Peyer's patch (tissue), 4 donors: ENCODE measurements around the gene EPHA8. TPM values are rescaled to one million over a fixed set of nuclear protein-coding genes. Genes with fewer than 3 reads are reported as not detected.

Experiments used
- DNase-seq, 3 donors: peaks; one replicate each; pipeline ENCODE4 v3.0.0-alpha.2; 2017 to 2019
- H3K27ac ChIP-seq, 4 donors: fragments of 200-600 bp; sonication (generic); one replicate each; pipeline ENCODE4 v1.5.1; 2016 to 2019
- H3K27me3 ChIP-seq, 2 donors: fragments of 200-600 bp; sonication (generic); one replicate each; pipeline ENCODE4 v1.5.1; 2019
- H3K36me3 ChIP-seq, 3 donors: fragments of 200-600 bp; sonication (generic); one replicate each; pipeline ENCODE4 v1.5.1; 2016 to 2019
- H3K4me1 ChIP-seq, 4 donors: fragments of 200-600 bp; sonication (generic); one replicate each; pipeline ENCODE4 v1.5.1; 2016 to 2019
- H3K4me3 ChIP-seq, 4 donors: fragments of 200-600 bp; sonication (generic); 1 replicate in 3 of 4; 2 replicates in 1 of 4; pipeline ENCODE4 v1.5.1; 2016 to 2019; ENCODE audit warnings: mild to moderate bottlenecking in 1 of 4
- H3K9me3 ChIP-seq, 4 donors: fragments of 200-600 bp; sonication (generic); one replicate each; pipeline ENCODE4 v1.5.1; 2016 to 2019; ENCODE audit warnings: mild to moderate bottlenecking in 1 of 4
- POLR2A ChIP-seq, 2 donors: fragments of 450-650 bp; IDR thresholded peaks; one replicate each; pipeline ENCODE4 v1.5.1; 2017; ENCODE audit warnings: antibody characterized with exemption in 2 of 2, mild to moderate bottlenecking in 2 of 2, moderate library complexity in 2 of 2
- total RNA-seq, 4 donors: library from RNA; depleted of rRNA; stranded (reverse); fragments of >200 nt; gene quantifications; one replicate each; pipeline ENCODE4 v1.1.0, GENCODE V29; 2016
- TF ChIP-seq, protein P1 (sequence below), 6 experiments: fragments of 450-650 bp in 4 of 6; fragments of 200-600 bp in 2 of 6; sonication (generic) in 1 of 6; IDR thresholded peaks; one replicate each; pipeline ENCODE4 v1.5.1; 2017 to 2019; ENCODE audit warnings: antibody characterized with exemption in 6 of 6, mild to moderate bottlenecking in 3 of 6, moderate library complexity in 1 of 6

Gene EPHA8
- total RNA-seq, 4 donors from 2014 or later = not detected

DNA sequence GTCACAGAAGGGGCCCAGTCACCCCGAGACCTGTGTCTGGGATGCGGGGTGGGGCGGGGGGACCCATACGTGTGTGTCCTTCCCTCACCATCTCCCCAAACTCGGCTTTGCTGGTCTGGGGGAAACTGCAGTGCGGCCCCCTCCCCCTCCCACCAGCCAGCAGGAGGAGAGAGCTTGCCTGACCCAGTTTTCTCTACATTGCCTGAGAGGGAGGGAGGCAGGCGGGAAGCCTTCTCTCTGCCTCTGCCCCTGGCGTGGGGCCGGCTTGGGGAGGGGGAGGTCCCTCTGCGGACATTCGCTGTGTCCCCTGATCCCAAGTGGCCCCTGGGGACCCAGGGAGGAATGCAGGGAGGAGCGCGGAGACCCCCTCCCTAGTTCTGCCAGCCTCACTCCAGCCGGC lies 3.9 kb downstream of the EPHA8 start:
- TF ChIP-seq POLR2A (IDR thresholded peaks at IDR 0.05) = no peak
- TF ChIP-seq, protein P1, sequence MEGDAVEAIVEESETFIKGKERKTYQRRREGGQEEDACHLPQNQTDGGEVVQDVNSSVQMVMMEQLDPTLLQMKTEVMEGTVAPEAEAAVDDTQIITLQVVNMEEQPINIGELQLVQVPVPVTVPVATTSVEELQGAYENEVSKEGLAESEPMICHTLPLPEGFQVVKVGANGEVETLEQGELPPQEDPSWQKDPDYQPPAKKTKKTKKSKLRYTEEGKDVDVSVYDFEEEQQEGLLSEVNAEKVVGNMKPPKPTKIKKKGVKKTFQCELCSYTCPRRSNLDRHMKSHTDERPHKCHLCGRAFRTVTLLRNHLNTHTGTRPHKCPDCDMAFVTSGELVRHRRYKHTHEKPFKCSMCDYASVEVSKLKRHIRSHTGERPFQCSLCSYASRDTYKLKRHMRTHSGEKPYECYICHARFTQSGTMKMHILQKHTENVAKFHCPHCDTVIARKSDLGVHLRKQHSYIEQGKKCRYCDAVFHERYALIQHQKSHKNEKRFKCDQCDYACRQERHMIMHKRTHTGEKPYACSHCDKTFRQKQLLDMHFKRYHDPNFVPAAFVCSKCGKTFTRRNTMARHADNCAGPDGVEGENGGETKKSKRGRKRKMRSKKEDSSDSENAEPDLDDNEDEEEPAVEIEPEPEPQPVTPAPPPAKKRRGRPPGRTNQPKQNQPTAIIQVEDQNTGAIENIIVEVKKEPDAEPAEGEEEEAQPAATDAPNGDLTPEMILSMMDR (IDR thresholded peaks at IDR 0.05) = no peak
- H3K27me3 ChIP-seq = peaks cover 0 to 12% of the 10 kb centered on the region in 2 donors
- no peak for DNase-seq

DNA sequence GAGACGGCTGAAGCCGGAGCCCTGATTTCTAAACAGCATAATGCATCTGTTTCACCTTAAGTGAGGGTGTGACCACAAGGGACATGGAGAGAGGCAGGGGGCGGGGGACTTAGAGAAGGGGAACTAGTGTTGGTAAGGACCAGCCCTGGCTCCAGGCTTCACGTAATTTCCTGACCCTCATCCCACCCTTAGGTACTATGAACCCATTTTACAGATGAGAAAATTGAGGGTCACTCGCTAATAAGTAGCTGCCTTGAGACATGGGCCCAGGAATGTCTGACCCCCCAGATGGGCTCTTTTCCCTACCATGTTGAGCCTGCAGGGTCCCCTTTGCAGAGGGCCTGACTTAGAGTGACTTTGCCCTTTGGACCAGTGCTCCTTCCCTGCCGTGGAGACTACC lies 4.7 kb downstream of the EPHA8 start:
- TF ChIP-seq, protein P1 (IDR thresholded peaks at IDR 0.05) = no peak
- TF ChIP-seq POLR2A (IDR thresholded peaks at IDR 0.05) = no peak
- peaks cover 0 to 6% of the 10 kb centered on the region in 2 donors for H3K27me3 ChIP-seq
- no peak for DNase-seq

More for the DNA sequence above, 3.9 kb downstream of the EPHA8 start:
- no peaks in the 10 kb centered on the region for H3K36me3 ChIP-seq
- no peak overlapping the region for H3K4me3 ChIP-seq
- no peaks in the 10 kb centered on the region for H3K4me1 ChIP-seq
- no peak overlapping the region for H3K27ac ChIP-seq
- H3K9me3 ChIP-seq = no peaks in the 10 kb centered on the region

DNA sequence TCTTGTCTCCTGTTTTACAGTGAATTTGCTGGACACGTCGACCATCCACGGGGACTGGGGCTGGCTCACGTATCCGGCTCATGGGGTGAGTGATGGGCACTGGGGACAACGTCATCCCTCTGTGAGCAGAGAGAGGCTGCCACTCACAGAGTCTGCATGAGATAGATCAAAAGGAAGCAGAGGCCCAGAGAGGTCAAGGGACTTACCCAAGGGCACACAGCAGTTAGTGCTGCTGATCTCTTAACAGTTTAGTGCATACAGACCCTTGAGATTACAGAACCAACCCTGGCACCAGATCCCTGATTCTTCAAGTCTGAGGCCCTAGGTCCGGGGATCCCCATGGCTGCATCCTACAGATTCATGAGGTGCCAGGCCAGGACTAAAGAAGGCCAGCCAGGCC lies 6.0 kb downstream of the EPHA8 start:
- Histone ChIP-seq H3K27me3 (peaks cover 0 to 2% of the 10 kb centered on the region in 2 donors), H3K36me3 (no peaks in the 10 kb centered on the region), H3K4me1 (no peaks in the 10 kb centered on the region), H3K4me3 (no peak overlapping the region), H3K9me3 (no peaks in the 10 kb centered on the region), H3K27ac (no peak overlapping the region)
- DNase-seq = no peak
- TF ChIP-seq, protein P1 (IDR thresholded peaks at IDR 0.05) = no peak
- no peak for TF ChIP-seq POLR2A (IDR thresholded peaks at IDR 0.05)

More for the DNA sequence above, 4.7 kb downstream of the EPHA8 start:
- no peaks in the 10 kb centered on the region for H3K36me3 ChIP-seq
- no peak overlapping the region for H3K4me3 ChIP-seq
- H3K9me3 ChIP-seq = no peaks in the 10 kb centered on the region
- no peak overlapping the region for H3K27ac ChIP-seq
- H3K4me1 ChIP-seq = no peaks in the 10 kb centered on the region

DNA sequence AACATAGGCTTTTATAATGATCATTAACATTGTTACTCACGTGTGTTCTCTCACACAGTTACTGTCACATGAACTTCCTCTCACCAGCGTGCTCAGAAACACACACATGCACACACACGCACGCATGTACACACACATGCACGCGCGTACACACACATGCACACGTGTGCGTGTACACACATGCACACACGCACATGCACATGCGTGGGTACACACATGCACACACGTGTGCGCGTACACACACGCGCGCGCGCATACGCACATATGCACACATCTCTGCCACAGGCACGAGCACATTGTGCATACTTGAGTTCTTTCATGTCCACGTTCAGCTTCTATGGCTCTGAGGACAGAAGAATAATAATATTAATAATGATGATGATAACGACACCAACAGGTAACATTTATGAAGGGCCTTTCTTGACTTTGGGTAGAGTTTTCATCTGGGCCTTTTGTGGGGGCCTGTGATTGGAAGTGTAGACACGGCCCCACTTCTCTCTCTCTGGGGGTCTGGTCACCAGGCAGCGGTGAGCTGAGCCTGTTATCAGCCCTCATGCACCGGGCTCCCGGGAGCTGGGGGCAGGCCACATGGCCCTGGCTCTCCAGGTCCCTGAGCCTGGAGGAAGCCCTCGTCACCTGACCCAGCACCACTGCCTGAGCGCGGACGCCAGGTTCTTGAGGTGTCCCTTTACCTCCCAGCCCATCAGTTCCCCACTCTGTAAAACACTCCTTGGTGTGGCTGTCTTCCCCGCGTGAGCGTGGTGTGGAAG lies 7.0 kb downstream of the EPHA8 start:
- no peaks in the 10 kb centered on the region for H3K27me3 ChIP-seq
- TF ChIP-seq, protein P1 (IDR thresholded peaks at IDR 0.05) = no peak
- TF ChIP-seq POLR2A (IDR thresholded peaks at IDR 0.05) = no peak

DNA sequence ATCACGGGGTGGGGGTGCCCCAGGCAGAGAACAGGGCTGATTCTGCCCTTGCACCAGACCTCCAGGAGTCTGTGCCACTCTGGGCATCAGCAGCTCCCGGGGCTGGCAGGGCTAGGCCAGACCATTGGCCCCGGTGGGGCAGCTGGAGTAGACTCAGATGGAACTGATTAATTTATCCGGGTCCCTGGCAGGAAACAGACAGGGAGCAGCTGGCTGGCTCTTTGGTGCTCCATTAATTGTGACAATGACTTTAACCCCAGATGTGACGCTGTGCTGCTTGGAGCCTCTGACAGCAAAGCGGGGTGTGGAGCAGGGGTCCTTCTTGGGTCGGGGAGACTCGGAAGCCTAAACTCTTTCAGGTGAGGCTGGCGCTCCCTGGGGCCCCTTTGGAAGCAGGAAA lies 9.5 kb downstream of the EPHA8 start:
- Histone ChIP-seq H3K36me3 (no peaks in the 10 kb centered on the region), H3K27me3 (no peaks in the 10 kb centered on the region), H3K4me3 (no peak overlapping the region), H3K27ac (no peak overlapping the region), H3K4me1 (no peaks in the 10 kb centered on the region), H3K9me3 (no peaks in the 10 kb centered on the region)
- no peak for TF ChIP-seq POLR2A (IDR thresholded peaks at IDR 0.05)
- DNase-seq = no peak

More for the DNA sequence above, 7.0 kb downstream of the EPHA8 start:
- Histone ChIP-seq H3K27ac (no peak overlapping the region), H3K4me1 (no peaks in the 10 kb centered on the region), H3K9me3 (no peaks in the 10 kb centered on the region), H3K36me3 (no peaks in the 10 kb centered on the region), H3K4me3 (no peak overlapping the region)
- no peak for DNase-seq

DNA sequence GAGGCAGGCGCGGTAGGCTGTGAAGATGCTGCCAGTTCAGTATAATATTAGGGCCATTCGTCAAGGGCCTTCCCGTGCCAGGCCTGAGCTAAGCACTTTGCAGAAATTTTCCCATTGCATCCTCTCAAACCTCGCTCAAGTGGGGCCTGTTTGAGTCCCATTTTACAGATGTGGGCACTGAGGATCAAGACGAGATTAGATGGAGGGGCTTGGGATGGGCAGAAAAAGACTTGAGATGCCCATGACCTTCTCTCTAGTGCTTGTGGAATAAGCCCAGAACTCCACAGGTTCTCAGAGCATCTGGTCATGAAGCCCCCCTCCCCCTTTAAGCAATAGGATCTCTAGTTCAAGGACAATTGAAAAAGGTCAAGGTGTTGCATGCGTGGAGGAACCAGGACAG lies 9.9 kb downstream of the EPHA8 start:
- Histone ChIP-seq H3K27ac (no peak overlapping the region), H3K9me3 (no peaks in the 10 kb centered on the region), H3K4me1 (no peaks in the 10 kb centered on the region), H3K36me3 (no peaks in the 10 kb centered on the region), H3K27me3 (no peaks in the 10 kb centered on the region), H3K4me3 (no peak overlapping the region)
- TF ChIP-seq, protein P1 (IDR thresholded peaks at IDR 0.05) = no peak
- TF ChIP-seq POLR2A (IDR thresholded peaks at IDR 0.05) = no peak
- no peak for DNase-seq
